Endothelial cell of umbilical vein (primary cell): ENCODE measurements around the gene GNGT2. TPM values are rescaled to one million over a fixed set of nuclear protein-coding genes. Genes with fewer than 3 reads are reported as not detected.

Source experiments
- BruUV-seq: library from RNA; stranded (reverse); fragments of 400-500 nt; replicated peaks from 2 replicates; lab custom pipeline; 2021; lab: Mats Ljungman, UMichigan
- CTCF ChIA-PET: fragments of 300-600, 350-600 bp; sonication (Branson Sonifier 250); formaldehyde crosslinking; loops from one replicate; lab custom pipeline; 2021; ENCODE audit warnings: antibody characterized with exemption, inconsistent platforms; lab: Charles Lee
- POLR2A ChIA-PET: fragments of 300-600, 350-600 bp; sonication (Branson Sonifier 250); formaldehyde crosslinking; loops from one replicate; lab custom pipeline; 2021; ENCODE audit warnings: antibody characterized with exemption, inconsistent platforms; lab: Charles Lee
- DNase-seq: peaks from one replicate; pipeline ENCODE4 v3.0.0-alpha.2; 2011; ENCODE audit warnings: low read depth, low spot score
- FAIRE-seq: peaks from 2 replicates; lab custom pipeline; 2011; peaks lifted over from hg19 to GRCh38; lab: Jason Lieb, UNC
- H2AFZ ChIP-seq: 2 replicates; pipeline ENCODE4 v1.6.0; 2012; ENCODE audit warnings: low read depth, low read length, control low read depth, inconsistent platforms
- H3K27ac ChIP-seq: 2 replicates; pipeline ENCODE4 v1.5.1; 2011; ENCODE audit warnings: low read depth, mild to moderate bottlenecking, control low read depth, low read length, moderate library complexity; ENCODE audit not compliant: insufficient read depth
- H3K27me3 ChIP-seq, 2 experiments: 2 replicates each; pipeline versions ENCODE4 v1.6.0 to v1.6.1; 2011; ENCODE audit warnings: low read length in 2 of 2, mixed read lengths in 1 of 2; ENCODE audit not compliant: control insufficient read depth in 2 of 2, insufficient read depth in 2 of 2
- H3K36me3 ChIP-seq, 2 experiments: 2 replicates in 1 of 2; 3 replicates in 1 of 2; pipeline ENCODE4 v1.5.1; 2011; ENCODE audit warnings: low read length in 2 of 2, mild to moderate bottlenecking in 1 of 2, moderate library complexity in 1 of 2; ENCODE audit not compliant: control insufficient read depth in 2 of 2, insufficient read depth in 2 of 2; ENCODE audit errors: extremely low read depth in 1 of 2
- H3K4me1 ChIP-seq: 3 replicates; pipeline ENCODE4 v1.5.1; 2011; ENCODE audit warnings: mild to moderate bottlenecking, low read length; ENCODE audit not compliant: control insufficient read depth, insufficient read depth; ENCODE audit errors: extremely low read depth
- H3K4me2 ChIP-seq: 2 replicates; pipeline ENCODE4 v1.6.1; 2011; ENCODE audit warnings: low read length, control low read depth, mixed read lengths; ENCODE audit not compliant: insufficient read depth
- H3K4me3 ChIP-seq, 3 experiments: fragments of 200-600 bp in 1 of 3; sonication (generic), shearing (Covaris generic) in 1 of 3; replicated peaks in 1 of 3; 2 replicates each; pipeline ENCODE4 v1.5.1; 2011 to 2016; ENCODE audit warnings: control low read depth in 3 of 3, low read length in 3 of 3, mild to moderate bottlenecking in 2 of 3, inconsistent platforms in 1 of 3, low read depth in 1 of 3, moderate library complexity in 1 of 3; ENCODE audit not compliant: insufficient read depth in 1 of 3
- H3K79me2 ChIP-seq: 2 replicates; pipeline ENCODE4 v1.6.0; 2012; ENCODE audit warnings: low read length, inconsistent platforms; ENCODE audit not compliant: control insufficient read depth, insufficient read depth
- H3K9ac ChIP-seq: replicated peaks from 2 replicates; pipeline ENCODE3; 2011; ENCODE audit warnings: low read length, control low read depth; ENCODE audit not compliant: insufficient read depth; ENCODE audit errors: extremely low read depth
- H3K9me1 ChIP-seq: replicated peaks from 3 replicates; pipeline ENCODE4 v1.6.0; 2011; ENCODE audit warnings: mild to moderate bottlenecking, low read length; ENCODE audit not compliant: control insufficient read depth, insufficient read depth; ENCODE audit errors: extremely low read depth
- H3K9me3 ChIP-seq: replicated peaks from 2 replicates; pipeline ENCODE4 v1.5.1; 2012; ENCODE audit warnings: low read length, inconsistent platforms; ENCODE audit not compliant: control insufficient read depth, insufficient read depth
- H4K20me1 ChIP-seq: replicated peaks from 2 replicates; pipeline ENCODE3; 2011; ENCODE audit warnings: mild to moderate bottlenecking, low read length; ENCODE audit not compliant: control insufficient read depth, insufficient read depth; ENCODE audit errors: extremely low read depth
- EZH2 ChIP-seq: IDR thresholded peaks from 2 replicates; pipeline ENCODE4 v1.6.1; 2012; ENCODE audit warnings: borderline replicate concordance, low read depth, mild to moderate bottlenecking, moderate library complexity, low read length, inconsistent platforms; ENCODE audit not compliant: severe bottlenecking
- FOS ChIP-seq: IDR thresholded peaks from 2 replicates; pipeline ENCODE4 v1.6.1; 2011; ENCODE audit warnings: mild to moderate bottlenecking, low read length, moderate library complexity, borderline replicate concordance; ENCODE audit not compliant: insufficient read depth
- GATA2 ChIP-seq: IDR thresholded peaks from 2 replicates; pipeline ENCODE4 v1.7.0; 2011; ENCODE audit warnings: low read depth, mild to moderate bottlenecking, moderate library complexity, mixed read lengths, low read length; ENCODE audit not compliant: insufficient read length, insufficient read depth
- JUN ChIP-seq: IDR thresholded peaks from 2 replicates; pipeline ENCODE4 v1.6.1; 2011; ENCODE audit warnings: borderline replicate concordance, low read depth; ENCODE audit not compliant: insufficient read length, insufficient read depth
- MAX ChIP-seq: IDR thresholded peaks from 2 replicates; pipeline ENCODE4 v1.6.1; 2011; ENCODE audit not compliant: insufficient read depth, insufficient read length
- MYC ChIP-seq: IDR thresholded peaks from one replicate; pipeline ENCODE4 v1.6.1; 2011; ENCODE audit warnings: mild to moderate bottlenecking, low read depth, low read length
- POLR2A ChIP-seq: IDR thresholded peaks from 2 replicates; pipeline ENCODE4 v1.6.1; 2012; ENCODE audit warnings: low read depth, mild to moderate bottlenecking, control low read depth, low read length
- POLR2AphosphoS5 ChIP-seq: IDR thresholded peaks from 2 replicates; pipeline ENCODE4 v1.6.1; 2012; ENCODE audit warnings: low read depth, mild to moderate bottlenecking, control low read depth, low read length, moderate library complexity; ENCODE audit not compliant: insufficient read depth
- dilution Hi-C: fragments of 300-500 bp; cut with MboI; formaldehyde crosslinking; loops from one replicate; pipeline ENCODE4 v1.15.0; 2019; ENCODE audit warnings: low sequenced_read_pairs; ENCODE audit not compliant: extremely low pct_ligation_motif_present
- intact Hi-C: fragments of 100-400 bp; cut with micrococcal nuclease; formaldehyde crosslinking; loops from one replicate; pipeline ENCODE4 v1.10.0; 2022
- polyA plus RNA-seq, 4 experiments: library from polyadenylated mRNA; depleted of rRNA in 3 of 4; stranded (reverse) in 3 of 4; unstranded in 1 of 4; fragments of >200 nt; gene quantifications; 2 replicates each; pipeline versions ENCODE4 v1.2.1 to v1.2.3, GENCODE V29; 2011 to 2012; ENCODE audit warnings: missing spikeins in 1 of 4
- total RNA-seq: library from RNA; stranded (reverse); gene quantifications from 2 replicates; pipeline ENCODE4 v1.2.3, GENCODE V29; 2021
- TF ChIP-seq, protein P1 (sequence below), 2 donors: IDR thresholded peaks; 1 replicate in 1 of 2; 2 replicates in 1 of 2; pipeline ENCODE4 v1.5.1; 2011; ENCODE audit warnings: low read length in 2 of 2, mild to moderate bottlenecking in 2 of 2, moderate library complexity in 2 of 2, control low read depth in 1 of 2, inconsistent platforms in 1 of 2, low read depth in 1 of 2; ENCODE audit not compliant: insufficient read depth in 1 of 2; ENCODE audit errors: extremely low read depth in 1 of 2

GNGT2 gene
- total and polyA plus RNA-seq, 2 donors (not counting 3 experiments of a cell fraction or from before 2014, with no cell fraction given), result 2.8 to 3.8 TPM

DNA sequence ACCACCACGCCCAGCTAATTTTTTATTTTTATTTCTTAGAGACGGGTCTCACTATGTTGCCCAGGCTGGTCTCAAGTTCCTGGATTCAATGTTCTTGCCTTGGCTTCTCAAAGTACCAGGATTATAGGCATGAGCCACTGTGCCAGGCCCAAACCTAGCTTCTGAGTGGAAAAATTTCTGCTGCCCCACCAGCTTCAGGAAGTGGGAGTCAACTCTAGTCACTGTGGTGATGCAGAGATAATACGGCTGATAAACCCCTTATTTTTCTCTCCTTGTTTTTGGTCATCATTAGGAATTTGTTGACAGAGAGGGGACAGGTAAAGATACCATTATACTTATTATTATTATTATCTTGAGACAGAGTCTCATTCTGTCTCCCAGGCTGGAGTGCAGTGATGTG, 48.0 kb upstream of the GNGT2 start:
- Histone ChIP-seq H3K4me3 (no peak overlapping the region), H3K79me2 (no peaks in the 10 kb centered on the region), H4K20me1 (no peaks in the 10 kb centered on the region), H3K9me1 (no peaks in the 10 kb centered on the region), H3K9ac (no peak overlapping the region), H3K27me3 (no peaks in the 10 kb centered on the region), H3K36me3 (no peaks in the 10 kb centered on the region), H2AFZ (no peak overlapping the region), H3K27ac (no peak overlapping the region), H3K4me1 (peaks cover 14% of the 10 kb centered on the region), H3K4me2 (no peak overlapping the region), H3K9me3 (no peaks in the 10 kb centered on the region)
- DNase-seq (no peak), FAIRE-seq (no peak)
- BruUV-seq, result no TSS peak
- dilution Hi-C loops, result no loop called here
- intact Hi-C loops, result no loop called here
- TF ChIP-seq FOS (peak; percentile 9), GATA2 (peak; percentile 82)
- TF ChIP-seq, protein P1, sequence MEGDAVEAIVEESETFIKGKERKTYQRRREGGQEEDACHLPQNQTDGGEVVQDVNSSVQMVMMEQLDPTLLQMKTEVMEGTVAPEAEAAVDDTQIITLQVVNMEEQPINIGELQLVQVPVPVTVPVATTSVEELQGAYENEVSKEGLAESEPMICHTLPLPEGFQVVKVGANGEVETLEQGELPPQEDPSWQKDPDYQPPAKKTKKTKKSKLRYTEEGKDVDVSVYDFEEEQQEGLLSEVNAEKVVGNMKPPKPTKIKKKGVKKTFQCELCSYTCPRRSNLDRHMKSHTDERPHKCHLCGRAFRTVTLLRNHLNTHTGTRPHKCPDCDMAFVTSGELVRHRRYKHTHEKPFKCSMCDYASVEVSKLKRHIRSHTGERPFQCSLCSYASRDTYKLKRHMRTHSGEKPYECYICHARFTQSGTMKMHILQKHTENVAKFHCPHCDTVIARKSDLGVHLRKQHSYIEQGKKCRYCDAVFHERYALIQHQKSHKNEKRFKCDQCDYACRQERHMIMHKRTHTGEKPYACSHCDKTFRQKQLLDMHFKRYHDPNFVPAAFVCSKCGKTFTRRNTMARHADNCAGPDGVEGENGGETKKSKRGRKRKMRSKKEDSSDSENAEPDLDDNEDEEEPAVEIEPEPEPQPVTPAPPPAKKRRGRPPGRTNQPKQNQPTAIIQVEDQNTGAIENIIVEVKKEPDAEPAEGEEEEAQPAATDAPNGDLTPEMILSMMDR (IDR thresholded peaks at IDR 0.05; ENCODE audit: extremely low read depth in 1 of 2, insufficient read depth in 1 of 2, low read depth in 1 of 2, low read length in 2 of 2), result no peak
- ChIA-PET CTCF (interaction anchor here (0.7 kb wide), 1 partner anchor 33 kb away, joined by 3 read pairs; no protein-coding TSS in a partner anchor), POLR2A (no interaction called here)

- H3K9me3 ChIP-seq, result no peaks in the 10 kb centered on the region
- no peaks in the 10 kb centered on the region for H3K27me3 ChIP-seq
- no peaks in the 10 kb centered on the region for H4K20me1 ChIP-seq
- no peak overlapping the region for H2AFZ ChIP-seq
- H3K4me3 ChIP-seq, result no peak overlapping the region
- FAIRE-seq (no peak), DNase-seq (no peak)
- ChIA-PET CTCF (no interaction called here), POLR2A (no interaction called here)
- BruUV-seq, result no TSS peak
- no peaks in the 10 kb centered on the region for H3K36me3 ChIP-seq
- dilution Hi-C loops (no loop called here), intact Hi-C loops (no loop called here)
- no peaks in the 10 kb centered on the region for H3K79me2 ChIP-seq
- H3K27ac ChIP-seq, result no peak overlapping the region
- H3K4me1 ChIP-seq, result peaks cover 11% of the 10 kb centered on the region
- H3K9ac ChIP-seq, result no peak overlapping the region
- no peak for TF ChIP-seq JUN
- no peak for TF ChIP-seq GATA2
- no peak for TF ChIP-seq FOS
- TF ChIP-seq POLR2AphosphoS5, result no peak
- no peak for TF ChIP-seq MAX
- TF ChIP-seq EZH2, result no peak
- TF ChIP-seq POLR2A, result no peak
- TF ChIP-seq, protein P1 (IDR thresholded peaks at IDR 0.05; ENCODE audit: extremely low read depth in 1 of 2, insufficient read depth in 1 of 2, low read depth in 1 of 2, low read length in 2 of 2), result no peak
- no peak for TF ChIP-seq MYC
- no peak overlapping the region for H3K4me2 ChIP-seq
- H3K9me1 ChIP-seq, result no peaks in the 10 kb centered on the region
Observed at GRCh38 chr17:49255125-49255524, 44.8 kb upstream of the GNGT2 start.
